AG04449 (cell line): ENCODE results near the gene PAX5.

Source experiments
- CTCF ChIA-PET: fragments of 350-600 bp; formaldehyde crosslinking; extraction: SDS; loops from one replicate; lab custom pipeline; 2021; ENCODE audit warnings: antibody characterized with exemption; lab: Yijun Ruan, JAX
- POLR2A ChIA-PET: fragments of 400-600, 350-600 bp; formaldehyde crosslinking; extraction: SDS; loops from one replicate; lab custom pipeline; 2020; ENCODE audit warnings: antibody characterized with exemption, inconsistent platforms; lab: Yijun Ruan, JAX
- DNase-seq: peaks from one replicate; pipeline ENCODE4 v3.0.0-alpha.2; 2010; ENCODE audit warnings: low read depth, low spot score
- H3K4me3 ChIP-seq: 2 replicates; pipeline ENCODE4 v1.5.1; 2011; ENCODE audit warnings: low read depth, mild to moderate bottlenecking, control low read depth, low read length
- TF ChIP-seq, protein P1 (sequence below): IDR thresholded peaks from one replicate; pipeline ENCODE4 v1.5.1; 2011; ENCODE audit warnings: mild to moderate bottlenecking, moderate library complexity, low read length, control low read depth, inconsistent platforms; ENCODE audit not compliant: insufficient read depth; ENCODE audit errors: missing control alignments

The PAX5 gene

DNA sequence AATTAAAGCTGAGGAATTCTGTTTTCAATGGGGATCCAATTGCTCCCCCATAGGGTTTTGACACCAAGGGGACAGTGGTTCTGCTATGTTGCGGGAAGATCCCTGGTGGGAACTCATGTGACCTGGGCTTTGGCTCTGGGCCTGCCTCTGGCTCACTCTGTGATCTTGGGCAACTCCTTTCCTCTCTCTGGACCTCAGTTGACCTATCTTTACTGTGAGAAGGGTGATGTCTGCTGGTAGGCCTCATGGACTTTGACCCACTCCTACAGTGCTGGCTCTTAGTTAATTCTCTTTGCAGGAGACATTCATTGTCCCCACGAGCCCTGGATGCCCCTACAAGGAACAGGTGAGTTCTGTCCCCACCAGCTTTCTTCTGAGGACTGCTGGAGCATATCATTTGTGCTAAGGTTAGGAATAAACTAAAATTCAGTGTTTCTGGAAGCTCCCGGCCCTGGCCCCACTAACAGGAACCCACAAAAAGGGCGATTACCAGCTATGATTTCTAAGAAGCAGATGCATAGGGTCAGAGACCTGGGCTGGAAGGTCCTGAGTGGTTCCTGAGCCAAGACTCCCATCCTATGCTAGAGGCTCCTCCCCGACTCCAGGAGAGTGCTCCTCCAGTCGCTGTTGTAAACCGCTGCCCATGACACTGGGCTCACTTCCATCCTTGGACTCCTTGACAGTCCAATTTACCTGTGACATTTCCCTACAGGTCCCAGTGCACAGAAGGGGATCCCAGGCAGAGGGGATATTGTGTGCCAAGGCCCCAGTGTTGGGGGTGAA, 218.3 kb downstream of the PAX5 start:
- ChIA-PET CTCF (interaction anchor here (0.7 kb wide), 1 partner anchor 9 kb away, joined by 3 read pairs; no protein-coding TSS in a partner anchor), POLR2A (no interaction called here)
- no peak for DNase-seq

DNA sequence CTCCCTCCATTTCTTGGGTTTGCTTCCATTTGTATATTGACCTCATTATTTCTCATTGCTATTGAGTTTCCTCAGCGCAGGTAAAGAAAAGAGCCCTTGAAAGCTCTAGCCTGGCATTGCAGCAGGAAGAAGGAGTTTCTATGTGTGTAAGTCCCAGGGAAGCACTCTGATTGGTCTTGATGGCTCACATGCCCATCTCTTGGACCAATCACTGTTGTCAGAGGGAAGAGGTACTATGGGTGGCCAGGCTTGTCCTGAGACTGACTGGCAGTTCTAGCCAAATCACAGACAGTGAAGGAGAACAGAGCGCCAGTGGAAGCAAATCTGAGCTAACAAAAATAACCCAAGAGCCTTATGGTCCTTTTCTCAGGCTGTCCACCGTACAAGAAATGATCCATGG, 219.0 kb downstream of the PAX5 start:
- POLR2A ChIA-PET = no interaction called here
- TF ChIP-seq, protein P1, sequence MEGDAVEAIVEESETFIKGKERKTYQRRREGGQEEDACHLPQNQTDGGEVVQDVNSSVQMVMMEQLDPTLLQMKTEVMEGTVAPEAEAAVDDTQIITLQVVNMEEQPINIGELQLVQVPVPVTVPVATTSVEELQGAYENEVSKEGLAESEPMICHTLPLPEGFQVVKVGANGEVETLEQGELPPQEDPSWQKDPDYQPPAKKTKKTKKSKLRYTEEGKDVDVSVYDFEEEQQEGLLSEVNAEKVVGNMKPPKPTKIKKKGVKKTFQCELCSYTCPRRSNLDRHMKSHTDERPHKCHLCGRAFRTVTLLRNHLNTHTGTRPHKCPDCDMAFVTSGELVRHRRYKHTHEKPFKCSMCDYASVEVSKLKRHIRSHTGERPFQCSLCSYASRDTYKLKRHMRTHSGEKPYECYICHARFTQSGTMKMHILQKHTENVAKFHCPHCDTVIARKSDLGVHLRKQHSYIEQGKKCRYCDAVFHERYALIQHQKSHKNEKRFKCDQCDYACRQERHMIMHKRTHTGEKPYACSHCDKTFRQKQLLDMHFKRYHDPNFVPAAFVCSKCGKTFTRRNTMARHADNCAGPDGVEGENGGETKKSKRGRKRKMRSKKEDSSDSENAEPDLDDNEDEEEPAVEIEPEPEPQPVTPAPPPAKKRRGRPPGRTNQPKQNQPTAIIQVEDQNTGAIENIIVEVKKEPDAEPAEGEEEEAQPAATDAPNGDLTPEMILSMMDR = no peak
- DNase-seq = no peak
- CTCF ChIA-PET = no interaction called here
- no peak overlapping the region for H3K4me3 ChIP-seq

More for the DNA sequence above, 218.3 kb downstream of the PAX5 start:
- no peak overlapping the region for H3K4me3 ChIP-seq
- TF ChIP-seq, protein P1 = no peak

DNA sequence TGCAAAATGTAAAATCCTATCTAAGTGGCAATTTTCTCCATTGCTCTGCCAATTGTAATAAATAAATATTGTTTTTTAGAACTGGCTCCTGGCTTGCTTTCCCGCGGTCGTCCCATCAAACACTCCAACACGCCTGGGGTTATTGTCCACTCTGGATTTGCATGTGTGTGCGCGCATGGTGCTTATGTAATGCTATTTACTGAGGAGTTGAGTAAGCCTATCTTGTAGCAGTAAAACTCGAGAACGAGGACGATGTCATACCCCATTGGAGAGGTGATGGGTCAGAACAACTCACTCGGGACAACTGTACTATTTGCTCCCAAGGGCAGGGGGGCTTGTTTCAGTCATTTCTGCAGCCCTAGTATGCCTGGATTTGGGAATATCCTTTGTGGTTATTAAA, 220.9 kb downstream of the PAX5 start:
- POLR2A ChIA-PET = no interaction called here
- DNase-seq = no peak
- CTCF ChIA-PET = no interaction called here
- TF ChIP-seq, protein P1 = no peak
- H3K4me3 ChIP-seq = no peak overlapping the region

DNA sequence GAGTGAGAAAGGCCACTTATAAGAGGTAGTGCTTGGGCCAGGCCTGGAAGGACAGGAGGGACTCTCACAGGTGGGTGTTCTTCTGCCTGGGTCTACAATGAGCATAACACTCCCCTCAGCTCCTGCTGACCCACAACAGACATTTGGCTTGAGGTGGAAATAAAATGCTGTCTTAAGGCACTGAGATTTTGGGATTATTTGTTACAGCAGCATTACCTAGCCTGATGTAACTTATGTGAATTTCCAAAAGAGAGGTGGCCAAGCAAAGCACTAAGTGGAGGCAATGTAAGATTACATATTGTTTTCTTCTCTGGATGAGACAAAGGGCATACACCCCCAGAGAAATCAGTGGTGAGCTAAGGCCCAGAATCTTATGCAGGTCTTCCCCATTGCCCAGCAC, 221.5 kb downstream of the PAX5 start:
- DNase-seq = no peak
- CTCF ChIA-PET = no interaction called here
- TF ChIP-seq, protein P1 = no peak
- no peak overlapping the region for H3K4me3 ChIP-seq
- POLR2A ChIA-PET = no interaction called here

DNA sequence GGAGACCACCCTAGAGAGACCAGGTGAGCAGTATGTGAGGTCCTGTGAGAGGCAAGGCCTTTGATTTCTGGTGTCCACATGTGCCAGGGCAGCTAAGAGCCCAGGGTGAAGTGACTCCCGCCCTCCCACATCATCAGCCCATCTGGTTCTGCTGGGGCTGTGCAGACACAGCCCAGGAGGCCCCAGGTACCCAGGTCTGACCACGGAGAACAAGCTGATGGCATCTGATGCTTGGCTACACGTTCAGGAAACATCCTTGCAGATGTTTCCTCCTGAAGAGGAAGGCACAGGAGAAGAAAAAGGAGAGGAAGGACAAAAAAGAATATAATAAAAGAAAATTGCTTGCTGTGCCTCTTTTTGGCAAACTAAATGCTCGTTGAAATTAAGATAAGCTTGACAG, 225.8 kb downstream of the PAX5 start:
- no peak for DNase-seq
- ChIA-PET POLR2A (no interaction called here), CTCF (no interaction called here)
- TF ChIP-seq, protein P1 = no peak
- H3K4me3 ChIP-seq = no peak overlapping the region

DNA sequence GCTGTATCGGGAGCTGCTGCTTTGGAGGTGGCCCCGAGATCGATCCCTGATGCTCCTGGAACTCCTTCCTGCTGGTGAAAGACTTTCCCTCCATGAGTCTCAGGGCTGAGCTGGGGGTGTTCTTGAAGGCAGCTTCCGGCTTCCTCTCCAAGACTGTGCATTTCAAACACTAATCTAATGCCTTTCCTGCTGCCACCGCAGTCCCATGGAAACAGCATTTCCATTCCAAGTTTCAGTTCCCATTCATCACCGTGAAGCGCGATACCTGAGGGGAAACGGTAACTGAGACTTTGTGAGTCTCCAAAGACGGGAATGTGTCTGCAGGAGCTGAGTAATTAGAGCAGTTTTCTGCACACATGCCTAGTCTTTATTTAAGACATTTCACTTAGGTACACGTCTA, 230.1 kb downstream of the PAX5 start:
- no peak overlapping the region for H3K4me3 ChIP-seq
- ChIA-PET POLR2A (no interaction called here), CTCF (no interaction called here)
- TF ChIP-seq, protein P1 = no peak
- DNase-seq = no peak
